HUDEP-2 (cell line): Measurements from ENCODE around the gene AFM.

Source experiments
- DNase-seq, 76 experiments: peaks; one replicate each; lab custom pipeline; 2025; ENCODE audit not compliant: unreplicated experiment in 76 of 76; lab: John Stamatoyannopoulos, UW

Gene AFM

GRCh38 chr4:73481358-73481757 is at the start of gene AFM:
Gene AFM, plus strand, starts transcription at chr4:73481745. Its CDS starts 31 bp downstream, at chr4:73481776.
- no peak for DNase-seq

- DNase-seq = no peak
Measured at GRCh38 chr4:73431813-73432168, 49.8 kb upstream of the AFM start.

- DNase-seq = no peak
Measured at GRCh38 chr4:73432169-73433000, 49.2 kb upstream of the AFM start.

- no peak for DNase-seq
Measured at GRCh38 chr4:73433140-73433539, 48.4 kb upstream of the AFM start.

- peak in 1 of 76 experiments; percentile 2 for DNase-seq
Measured at GRCh38 chr4:73434311-73434710, 47.2 kb upstream of the AFM start.

GRCh38 chr4:73435984-73436383 is 45.6 kb upstream of the AFM start, which contains the start of gene AFP:
Gene AFP, plus strand, starts transcription at chr4:73436221. Its CDS starts 42 bp downstream, at chr4:73436263.
- no peak for DNase-seq

GRCh38 chr4:73436674-73437557 is 44.6 kb upstream of the AFM start:
- no peak for DNase-seq

- DNase-seq = no peak
Measured at GRCh38 chr4:73437558-73437956, 44.0 kb upstream of the AFM start.

GRCh38 chr4:73438048-73438447 is 43.5 kb upstream of the AFM start:
- DNase-seq = no peak

- DNase-seq = no peak
Measured at GRCh38 chr4:73438582-73439215, 42.8 kb upstream of the AFM start.

- no peak for DNase-seq
Measured at GRCh38 chr4:73439445-73439844, 42.1 kb upstream of the AFM start.

GRCh38 chr4:73439991-73440390 is 41.6 kb upstream of the AFM start:
- no peak for DNase-seq

GRCh38 chr4:73440653-73441052 is 40.9 kb upstream of the AFM start:
- DNase-seq = no peak

GRCh38 chr4:73442275-73442674 is 39.3 kb upstream of the AFM start:
- no peak for DNase-seq

- DNase-seq = no peak
Measured at GRCh38 chr4:73443224-73443623, 38.3 kb upstream of the AFM start.

GRCh38 chr4:73445383-73446335 is 35.9 kb upstream of the AFM start:
- no peak for DNase-seq

GRCh38 chr4:73446336-73446938 is 35.1 kb upstream of the AFM start:
- DNase-seq = peak in 29 of 76 experiments; percentile 1 to 59 (median 23)

- no peak for DNase-seq
Measured at GRCh38 chr4:73447671-73448070, 33.9 kb upstream of the AFM start.

GRCh38 chr4:73448448-73449203 is 32.9 kb upstream of the AFM start:
- no peak for DNase-seq
